DND-41 (cell line): ENCODE measurements around the gene SUMF1.

Experiments
- ATAC-seq: fragments of 200-7000 bp; cut with Tn5 transposase; 3 replicates; pipeline ENCODE4 v1.9.1; 2021; ENCODE audit warnings: low read depth; ENCODE audit not compliant: insufficient read depth
- DNase-seq: peaks from one replicate; pipeline ENCODE4 v3.0.0-alpha.2; 2020
- H2AFZ ChIP-seq: 2 replicates; pipeline ENCODE4 v1.6.0; 2012; ENCODE audit warnings: low read depth, low read length
- H3K27ac ChIP-seq: 2 replicates; pipeline ENCODE4 v1.5.1; 2012; ENCODE audit warnings: low read length, inconsistent platforms
- H3K27me3 ChIP-seq: fragments of 200-600 bp; sonication (generic); 2 replicates; pipeline ENCODE4 v1.6.0; 2012; ENCODE audit warnings: low read length, mild to moderate bottlenecking, inconsistent platforms; ENCODE audit not compliant: insufficient read depth, poor library complexity
- H3K36me3 ChIP-seq: 2 replicates; pipeline ENCODE4 v1.5.1; 2012; ENCODE audit warnings: low read length, inconsistent platforms; ENCODE audit not compliant: insufficient read depth
- H3K4me1 ChIP-seq: 2 replicates; pipeline ENCODE4 v1.5.1; 2012; ENCODE audit warnings: mild to moderate bottlenecking, low read length; ENCODE audit not compliant: insufficient read depth
- H3K4me2 ChIP-seq: 2 replicates; pipeline ENCODE4 v1.6.0; 2012; ENCODE audit warnings: mild to moderate bottlenecking, moderate library complexity, low read length, inconsistent platforms; ENCODE audit not compliant: insufficient read depth
- H3K4me3 ChIP-seq, 2 experiments: fragments of 200-600 bp in 1 of 2; shearing (Covaris generic) in 1 of 2; 2 replicates each; pipeline ENCODE4 v1.5.1; 2012 to 2016; ENCODE audit warnings: inconsistent platforms in 2 of 2, low read length in 2 of 2, mild to moderate bottlenecking in 2 of 2, low read depth in 1 of 2, moderate library complexity in 1 of 2
- H3K79me2 ChIP-seq: 2 replicates; pipeline ENCODE4 v1.6.0; 2012; ENCODE audit warnings: low read length, inconsistent platforms; ENCODE audit not compliant: insufficient read depth
- H3K9ac ChIP-seq: 2 replicates; pipeline ENCODE4 v1.6.0; 2012; ENCODE audit warnings: low read depth, mild to moderate bottlenecking, inconsistent platforms, low read length, moderate library complexity
- H3K9me3 ChIP-seq: 2 replicates; pipeline ENCODE4 v1.5.1; 2012; ENCODE audit warnings: low read length, moderate library complexity, mild to moderate bottlenecking, inconsistent platforms; ENCODE audit not compliant: insufficient read depth, severe bottlenecking
- H4K20me1 ChIP-seq: 2 replicates; pipeline ENCODE4 v1.6.0; 2012; ENCODE audit warnings: low read length; ENCODE audit not compliant: insufficient read depth
- CTCF ChIP-seq: IDR thresholded peaks from 2 replicates; pipeline ENCODE4 v1.5.1; 2012; ENCODE audit warnings: borderline replicate concordance, low read length, moderate library complexity, mild to moderate bottlenecking; ENCODE audit not compliant: poor library complexity, severe bottlenecking; ENCODE audit errors: extremely low read depth
- EZH2 ChIP-seq: IDR thresholded peaks from 3 replicates; pipeline ENCODE4 v1.6.1; 2012; ENCODE audit warnings: borderline replicate concordance, low read depth, mild to moderate bottlenecking, moderate library complexity, low read length, inconsistent platforms; ENCODE audit not compliant: severe bottlenecking

The SUMF1 gene

GRCh38 chr3:4397466-4397865, 69.6 kb downstream of the SUMF1 start:
- H3K79me2 ChIP-seq: no peaks in the 10 kb centered on the region
- H2AFZ ChIP-seq: no peak overlapping the region
- DNase-seq: no peak
- H3K4me1 ChIP-seq: peaks cover 7% of the 10 kb centered on the region; the same call in 1 of the 2 replicates
- H3K36me3 ChIP-seq: 0 out of 2 replicates have a peak, but pooled peaks cover 7% of the 10 kb centered on the region
- TF ChIP-seq EZH2 (no peak), CTCF (no peak)
- no peak overlapping the region for H3K4me3 ChIP-seq
- no peak overlapping the region for H3K27ac ChIP-seq
- no peaks in the 10 kb centered on the region for H3K27me3 ChIP-seq
- H3K4me2 ChIP-seq: no peak overlapping the region
- ATAC-seq: no peak
- H3K9ac ChIP-seq: no peak overlapping the region
- no peaks in the 10 kb centered on the region for H3K9me3 ChIP-seq
- H4K20me1 ChIP-seq: no peaks in the 10 kb centered on the region

GRCh38 chr3:4396542-4396941, 70.5 kb downstream of the SUMF1 start:
- Histone ChIP-seq H3K4me1 (peaks cover 7% of the 10 kb centered on the region; the same call in 1 of the 2 replicates), H3K4me2 (no peak overlapping the region), H3K79me2 (no peaks in the 10 kb centered on the region), H3K9me3 (no peaks in the 10 kb centered on the region), H4K20me1 (no peaks in the 10 kb centered on the region), H3K9ac (no peak overlapping the region), H3K36me3 (0 out of 2 replicates have a peak, but pooled peaks cover 6% of the 10 kb centered on the region), H3K27ac (no peak overlapping the region), H3K27me3 (no peaks in the 10 kb centered on the region), H3K4me3 (no peak overlapping the region), H2AFZ (no peak overlapping the region)
- no peak for DNase-seq
- TF ChIP-seq EZH2 (no peak), CTCF (no peak)
- ATAC-seq: no peak

GRCh38 chr3:4396006-4396405, 71.1 kb downstream of the SUMF1 start:
- Histone ChIP-seq H3K79me2 (no peaks in the 10 kb centered on the region), H3K4me1 (peaks cover 7% of the 10 kb centered on the region; the same call in 1 of the 2 replicates), H2AFZ (no peak overlapping the region), H3K9ac (no peak overlapping the region), H3K27ac (no peak overlapping the region), H3K27me3 (no peaks in the 10 kb centered on the region), H3K4me3 (no peak overlapping the region), H3K36me3 (0 out of 2 replicates have a peak, but pooled peaks cover 3% of the 10 kb centered on the region), H4K20me1 (no peaks in the 10 kb centered on the region), H3K4me2 (no peak overlapping the region), H3K9me3 (no peaks in the 10 kb centered on the region)
- no peak for DNase-seq
- no peak for ATAC-seq
- TF ChIP-seq EZH2: no peak
- no peak for TF ChIP-seq CTCF
